Measurements from ENCODE around the gene KIAA1549.
"Not testable (repeated sequence)": the region's sequence is repeated elsewhere in the genome, so short reads cannot be mapped to it uniquely, and the experiment has no call there.

KIAA1549 gene

DNA sequence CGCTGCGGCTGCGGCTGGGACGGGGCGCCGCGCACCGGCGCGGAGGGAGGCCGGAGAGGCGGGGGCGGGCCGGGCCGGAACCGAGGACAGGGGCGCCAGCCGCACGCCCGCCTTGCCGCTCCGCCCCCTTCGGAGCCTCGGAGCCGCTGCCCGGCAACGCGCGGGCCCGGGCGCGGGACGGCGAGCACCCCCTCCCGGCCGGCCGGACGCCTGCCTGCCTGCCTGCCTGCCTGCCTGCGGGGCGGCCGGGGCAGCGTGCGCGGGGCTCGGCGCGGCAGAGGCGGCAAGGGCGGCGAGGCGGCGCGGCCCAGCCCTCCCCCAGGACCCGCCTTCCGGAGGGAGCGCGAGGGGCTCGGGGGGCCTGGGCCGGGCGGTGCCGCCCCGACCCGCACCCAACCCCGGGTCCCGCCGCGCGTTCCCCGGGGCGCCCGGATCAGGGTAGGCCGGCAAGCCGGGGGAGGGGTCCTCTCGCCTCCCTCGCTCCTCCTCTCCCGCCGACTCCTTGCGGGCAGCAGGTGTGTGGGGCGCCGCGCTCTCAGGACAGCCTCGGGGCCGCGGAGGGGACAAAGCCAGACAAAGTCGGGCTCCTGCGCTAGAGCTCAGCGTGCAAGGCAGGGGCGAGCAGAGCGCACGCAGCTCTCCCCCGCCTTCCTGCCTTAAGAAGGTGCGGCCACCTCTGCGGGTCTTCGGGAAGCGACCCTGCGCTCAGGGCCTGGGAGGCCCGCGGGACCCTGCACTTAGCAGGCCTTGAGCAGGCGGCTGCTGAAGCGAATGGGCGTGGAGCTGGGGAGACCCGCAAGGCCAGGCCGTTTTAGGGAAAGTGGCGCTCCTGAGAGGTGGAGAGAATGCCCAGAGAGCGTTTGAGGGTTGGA, at the start of gene KIAA1549:
KIAA1549 (minus strand) TSS at position 58 of the 872 bp plus-strand sequence. CDS start 120 bp downstream, outside the sequence.
- in situ Hi-C loops (cut with MboI; ENCODE audit: low sequenced_read_pairs), result no loop called here

DNA sequence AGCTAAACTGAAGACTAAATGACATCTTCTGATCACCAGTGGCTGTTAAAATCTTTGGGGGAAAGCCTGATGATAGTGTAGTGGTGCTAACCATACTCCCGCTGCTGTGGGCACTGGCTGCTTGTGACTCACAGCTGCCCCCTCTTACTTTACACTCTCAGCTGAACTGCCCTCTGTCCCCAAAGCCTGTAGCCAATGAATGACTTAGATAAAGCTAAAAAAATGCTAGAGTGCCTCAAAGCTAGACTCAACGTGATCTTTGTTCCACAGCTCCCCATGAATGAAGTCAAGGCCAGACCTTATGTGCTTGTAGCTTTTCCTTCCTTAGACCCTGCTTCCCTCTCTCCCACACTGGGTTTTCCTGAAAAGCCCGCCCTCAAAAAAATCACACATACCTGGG, 48.2 kb upstream of the KIAA1549 start:
- in situ Hi-C loops (cut with MboI; ENCODE audit: low sequenced_read_pairs), result no loop called here

DNA sequence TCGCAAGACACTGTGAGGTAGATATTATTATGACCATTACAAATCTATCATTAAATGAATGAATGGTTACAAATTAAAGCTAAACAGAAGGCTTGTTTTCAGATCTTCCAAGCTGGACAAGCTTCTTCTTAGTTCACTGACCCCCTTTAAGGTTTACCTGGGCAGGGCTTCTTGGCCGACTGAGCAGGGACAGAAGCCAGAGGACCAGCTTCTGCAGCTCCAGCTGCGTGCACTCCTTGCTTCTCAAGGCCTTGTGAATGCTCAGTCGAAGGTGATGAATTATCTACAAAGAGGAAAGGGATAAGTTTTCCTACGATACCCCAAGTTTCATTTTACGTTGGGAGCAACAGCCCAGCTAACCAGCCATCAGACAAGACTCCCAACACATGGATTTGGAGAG, 45.4 kb upstream of the KIAA1549 start:
- in situ Hi-C loops (cut with MboI; ENCODE audit: low sequenced_read_pairs), result no loop called here

DNA sequence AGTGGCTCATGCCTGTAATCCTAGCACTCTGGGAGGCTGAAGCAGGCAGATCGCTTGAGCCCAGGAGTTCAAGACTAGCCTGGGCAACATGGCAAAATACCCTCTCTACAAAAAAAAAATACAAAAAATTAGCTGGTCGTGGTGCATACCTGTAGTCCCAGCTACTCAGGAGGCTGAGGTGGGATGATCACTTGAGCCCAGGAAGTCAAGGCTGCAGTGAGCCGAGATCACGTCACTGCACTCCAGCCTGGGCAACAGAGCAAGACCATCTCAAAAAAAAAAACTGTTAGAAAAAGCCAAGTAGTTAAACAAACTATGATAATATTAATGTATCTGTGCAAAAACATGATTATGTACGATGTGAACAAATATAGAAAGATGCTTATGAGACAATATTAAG, 44.7 kb upstream of the KIAA1549 start:
- in situ Hi-C loops (cut with MboI; ENCODE audit: low sequenced_read_pairs), result not testable (repeated sequence)

DNA sequence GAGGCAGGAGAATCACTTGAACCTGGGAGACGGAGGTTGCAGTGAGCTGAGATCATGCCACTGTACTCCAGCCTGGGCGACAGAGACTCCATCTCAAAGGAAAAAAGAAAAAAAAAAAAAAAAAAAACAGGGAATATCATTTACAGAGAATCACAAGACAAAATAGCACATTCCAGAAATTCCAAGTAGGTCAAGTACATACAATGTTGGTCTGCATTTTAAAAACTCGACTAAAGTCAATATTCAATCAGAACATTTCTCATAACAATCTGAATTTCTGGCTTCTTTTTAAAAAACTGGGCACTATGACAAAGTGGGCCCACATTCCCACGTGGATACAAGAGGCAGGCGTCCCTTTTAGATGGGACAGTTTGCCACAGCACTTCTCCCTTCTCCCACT, 41.9 kb upstream of the KIAA1549 start:
- in situ Hi-C loops (cut with MboI; ENCODE audit: low sequenced_read_pairs), result no loop called here

DNA sequence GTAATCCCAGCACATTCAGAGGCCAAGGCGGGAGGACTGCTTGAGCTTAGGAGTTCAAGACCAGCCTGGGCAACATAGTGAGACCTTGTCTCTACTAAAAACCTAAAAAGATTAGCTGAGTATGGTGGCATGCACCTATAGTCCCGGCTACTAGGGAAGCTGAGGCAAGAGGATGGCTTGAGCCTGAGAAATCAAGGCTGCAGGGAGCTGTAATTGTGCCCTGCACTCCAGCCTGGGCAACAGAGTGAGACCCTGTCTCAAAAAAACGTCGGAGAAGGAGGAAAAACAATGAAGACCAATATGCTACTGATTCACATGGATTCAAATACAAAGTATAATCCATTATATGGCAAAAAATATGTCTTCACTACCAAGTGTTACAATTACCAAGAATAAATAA, 41.1 kb upstream of the KIAA1549 start:
- in situ Hi-C loops (cut with MboI; ENCODE audit: low sequenced_read_pairs), result no loop called here

DNA sequence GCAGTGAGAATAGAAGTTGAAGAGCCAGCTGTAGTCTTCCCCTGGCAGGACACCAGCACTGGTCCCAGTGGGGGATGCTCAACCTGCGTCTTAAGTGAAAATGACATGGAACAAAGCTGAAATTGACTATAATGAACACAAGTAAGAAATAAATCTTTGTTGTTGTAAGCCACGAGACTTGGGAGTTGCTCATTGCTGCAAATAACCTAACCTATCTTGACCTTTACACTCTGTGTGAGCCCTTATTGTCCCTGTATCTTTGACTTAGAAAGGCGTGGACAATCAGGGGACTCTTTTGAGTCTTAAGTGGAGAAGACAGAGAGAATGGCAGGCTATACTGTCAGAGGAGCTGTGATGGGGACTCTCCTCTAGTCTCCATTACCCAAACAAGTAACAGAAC, 37.7 kb upstream of the KIAA1549 start:
- in situ Hi-C loops (cut with MboI; ENCODE audit: low sequenced_read_pairs), result no loop called here

DNA sequence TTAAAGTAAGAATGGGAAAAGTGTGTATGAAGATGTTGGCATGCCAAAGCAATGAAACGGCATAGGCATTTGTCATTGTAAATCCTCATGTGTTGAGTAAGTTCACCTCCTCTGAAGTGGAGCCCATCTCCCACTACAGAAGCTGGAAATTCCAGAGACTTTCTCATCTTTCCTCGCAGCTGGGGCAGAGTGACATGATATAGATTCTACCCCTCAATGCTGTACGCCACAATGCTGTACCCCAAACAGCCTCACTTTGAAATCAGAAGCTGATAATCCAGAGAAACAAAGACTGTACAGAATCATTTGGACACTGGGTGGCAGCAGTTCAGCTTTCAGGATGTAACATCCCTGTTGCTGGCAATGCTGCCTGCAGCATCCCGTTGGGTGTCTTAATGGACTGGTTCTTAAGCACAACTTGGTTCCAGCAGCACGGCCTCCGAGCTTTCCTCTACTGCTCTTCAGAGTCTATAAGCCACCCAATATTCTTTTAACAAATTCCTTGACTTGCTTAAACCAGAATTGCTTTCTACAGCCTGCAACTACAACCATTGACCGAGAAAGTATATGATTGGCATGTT, 35.8 kb upstream of the KIAA1549 start:
- in situ Hi-C loops (cut with MboI; ENCODE audit: low sequenced_read_pairs), result no loop called here

DNA sequence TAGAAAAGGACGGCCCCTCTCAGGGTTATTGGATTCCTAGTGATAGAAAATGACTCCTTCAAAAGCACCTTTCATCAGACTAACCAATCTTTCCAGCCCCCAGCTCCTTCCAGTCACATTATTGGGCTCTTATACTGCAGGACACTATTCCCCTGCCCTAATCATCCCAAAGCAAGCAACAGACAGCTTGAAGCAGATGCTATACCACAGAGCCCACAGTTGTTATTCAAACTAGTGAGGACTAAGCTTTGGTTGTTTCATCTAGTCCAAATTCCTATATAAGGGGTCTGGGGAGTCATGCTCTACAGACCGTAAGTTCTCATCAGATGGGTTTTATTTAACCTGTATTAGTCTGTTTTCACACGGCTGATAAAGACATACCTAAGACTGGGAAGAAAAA, 30.2 kb upstream of the KIAA1549 start:
- in situ Hi-C loops (cut with MboI; ENCODE audit: low sequenced_read_pairs), result no loop called here

DNA sequence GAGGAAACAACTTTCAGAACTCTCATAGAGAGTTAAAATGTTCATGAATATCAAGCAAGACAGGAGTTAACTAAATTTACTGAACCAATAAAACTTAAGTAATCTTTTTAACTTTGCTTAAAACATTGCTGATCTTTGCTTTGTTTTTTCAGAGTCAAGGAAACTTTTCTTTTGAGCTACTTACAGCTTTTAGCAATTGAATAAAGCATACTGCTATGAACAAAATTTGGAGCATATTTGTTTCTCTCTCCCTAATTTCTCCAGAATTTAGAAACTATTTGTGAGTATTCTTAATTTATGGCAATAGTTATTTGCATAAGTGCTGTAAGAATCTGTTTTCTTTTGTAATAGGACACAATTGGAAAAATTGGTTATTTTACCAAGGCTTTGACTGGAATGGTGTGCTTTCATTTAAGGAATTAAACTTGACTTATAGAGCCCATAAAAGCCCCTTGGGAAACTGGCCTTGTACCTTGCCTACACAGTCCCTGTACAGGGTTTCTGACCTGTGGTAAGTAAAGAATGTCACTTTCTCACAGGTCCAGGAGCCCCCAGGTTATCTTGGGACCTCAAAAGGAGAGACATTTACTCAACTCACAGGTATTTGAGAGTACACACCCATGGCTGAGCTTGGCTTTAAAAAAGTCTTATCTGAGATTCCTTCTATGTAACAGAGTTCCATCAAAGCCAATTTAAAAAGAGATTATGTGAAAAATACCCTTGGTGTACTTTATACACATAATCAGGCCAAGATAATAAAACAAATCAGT, 23.3 kb upstream of the KIAA1549 start:
- in situ Hi-C loops (cut with MboI; ENCODE audit: low sequenced_read_pairs), result no loop called here

DNA sequence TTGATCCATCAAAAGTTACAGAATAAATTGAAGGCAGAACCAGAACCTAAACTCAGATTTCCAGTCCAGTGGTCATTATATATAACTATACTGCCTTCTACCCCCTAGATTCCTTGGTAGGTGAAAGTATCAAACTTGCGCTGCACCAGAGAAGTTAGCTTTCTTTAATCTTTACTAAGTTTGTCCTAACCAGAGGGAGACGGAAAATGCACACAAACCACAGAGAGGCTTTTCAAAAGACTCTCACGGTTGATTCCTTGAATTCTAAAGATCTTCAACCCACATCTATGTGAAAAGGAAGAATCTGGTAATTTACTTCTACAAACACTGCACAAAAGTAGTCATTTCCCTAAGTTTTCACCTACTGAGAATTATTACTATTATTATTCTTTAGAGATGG, 18.2 kb upstream of the KIAA1549 start:
- in situ Hi-C loops (cut with MboI; ENCODE audit: low sequenced_read_pairs), result no loop called here

DNA sequence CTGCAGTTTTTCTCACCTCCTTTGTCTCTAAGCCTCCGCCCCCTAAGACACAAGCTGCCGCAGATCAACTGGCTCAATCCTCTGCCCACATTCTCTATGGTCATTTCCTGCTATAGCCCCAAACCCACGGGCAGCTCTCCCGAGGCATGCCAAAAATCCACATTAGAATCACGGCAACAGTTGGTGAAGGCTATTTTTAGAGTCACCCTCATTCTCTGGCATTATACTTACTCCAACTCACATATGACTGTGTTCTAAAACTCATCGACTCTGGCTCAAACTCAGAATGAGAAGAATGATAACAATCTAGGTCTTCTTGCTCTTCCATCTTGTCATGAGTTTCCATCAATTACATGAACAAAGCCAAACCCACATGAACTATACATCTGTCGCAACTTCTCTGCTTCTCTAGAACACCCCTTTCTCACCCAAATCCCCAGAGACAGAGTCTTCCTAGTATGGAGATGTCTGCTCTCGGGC, 10.9 kb upstream of the KIAA1549 start:
- in situ Hi-C loops (cut with MboI; ENCODE audit: low sequenced_read_pairs), result no loop called here

DNA sequence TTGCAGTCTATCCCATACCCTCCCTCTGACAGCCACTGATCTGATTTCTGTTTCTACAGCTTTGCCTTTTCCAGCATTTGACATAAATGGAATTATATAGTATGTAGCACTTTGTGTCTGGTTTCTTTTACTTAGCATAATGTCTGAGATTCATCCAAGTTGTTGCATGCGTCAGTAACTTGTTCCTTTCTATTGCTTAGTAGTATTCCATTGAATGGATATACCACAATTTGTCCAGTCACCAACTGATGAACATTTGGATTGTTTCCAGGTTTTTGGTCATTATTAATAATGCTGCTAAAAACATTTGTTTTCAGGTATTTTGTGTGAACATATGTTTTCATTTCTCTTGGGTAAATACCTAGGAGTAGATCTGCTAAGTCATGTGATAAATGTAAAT, 6.5 kb upstream of the KIAA1549 start:
- in situ Hi-C loops (cut with MboI; ENCODE audit: low sequenced_read_pairs), result no loop called here

DNA sequence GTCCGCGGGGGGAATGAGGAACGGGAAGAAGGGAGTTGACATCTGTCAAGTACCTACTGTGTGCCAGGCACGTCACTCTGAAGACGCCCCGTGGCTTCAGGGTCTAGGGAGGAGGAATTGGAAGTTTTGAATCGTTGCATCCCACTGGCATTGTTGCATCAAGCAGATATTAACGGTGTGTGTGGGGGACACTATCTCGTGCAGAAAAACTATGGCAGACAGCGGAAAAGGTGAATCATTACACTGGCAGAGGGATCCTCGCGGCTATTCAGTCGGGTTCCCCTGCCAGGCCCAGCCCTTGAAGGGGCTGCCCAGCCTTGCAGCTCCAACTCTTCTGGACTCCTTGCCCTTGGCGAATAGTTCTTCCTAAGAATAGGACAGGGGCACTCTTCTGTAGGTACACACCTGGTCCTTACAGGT, 1.0 kb upstream of the KIAA1549 start:
- in situ Hi-C loops (cut with MboI; ENCODE audit: low sequenced_read_pairs), result no loop called here

DNA sequence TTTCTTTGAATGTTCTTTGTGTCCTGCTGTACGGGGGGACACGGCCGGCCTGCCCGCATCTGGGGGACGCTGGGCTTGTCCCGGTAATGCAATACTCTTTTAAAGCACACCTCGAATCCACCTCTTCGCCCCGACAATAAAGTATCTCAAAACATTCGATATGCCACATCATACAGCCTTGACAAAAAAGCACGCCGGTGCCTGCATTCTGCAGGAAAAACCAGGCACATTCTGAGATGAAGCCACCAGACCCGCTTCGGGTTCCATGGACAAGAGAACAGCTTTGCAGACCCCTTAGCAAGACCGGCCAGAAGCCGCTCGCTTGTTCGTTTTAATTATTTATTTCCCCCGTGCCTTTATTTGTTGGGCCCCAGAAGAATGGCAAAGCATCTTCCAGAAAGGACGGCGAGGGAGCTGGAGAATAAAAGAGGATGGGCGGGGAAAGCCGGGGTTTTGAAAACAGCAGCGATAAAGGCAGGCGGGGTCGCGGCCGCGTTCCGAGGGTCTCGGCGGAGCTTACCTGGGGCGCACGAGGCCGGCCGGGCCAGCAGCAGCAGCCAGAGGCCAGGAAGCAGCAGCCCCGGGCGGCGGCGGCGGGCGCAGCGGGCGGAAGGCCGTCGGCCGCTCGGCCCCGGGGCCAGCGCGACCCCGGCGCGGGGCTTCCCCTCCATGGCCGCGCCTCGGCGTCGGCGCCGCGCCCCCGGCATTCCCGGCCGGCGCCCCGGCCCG, 462 bp downstream of the KIAA1549 start:
- in situ Hi-C loops (cut with MboI; ENCODE audit: low sequenced_read_pairs), result no loop called here

DNA sequence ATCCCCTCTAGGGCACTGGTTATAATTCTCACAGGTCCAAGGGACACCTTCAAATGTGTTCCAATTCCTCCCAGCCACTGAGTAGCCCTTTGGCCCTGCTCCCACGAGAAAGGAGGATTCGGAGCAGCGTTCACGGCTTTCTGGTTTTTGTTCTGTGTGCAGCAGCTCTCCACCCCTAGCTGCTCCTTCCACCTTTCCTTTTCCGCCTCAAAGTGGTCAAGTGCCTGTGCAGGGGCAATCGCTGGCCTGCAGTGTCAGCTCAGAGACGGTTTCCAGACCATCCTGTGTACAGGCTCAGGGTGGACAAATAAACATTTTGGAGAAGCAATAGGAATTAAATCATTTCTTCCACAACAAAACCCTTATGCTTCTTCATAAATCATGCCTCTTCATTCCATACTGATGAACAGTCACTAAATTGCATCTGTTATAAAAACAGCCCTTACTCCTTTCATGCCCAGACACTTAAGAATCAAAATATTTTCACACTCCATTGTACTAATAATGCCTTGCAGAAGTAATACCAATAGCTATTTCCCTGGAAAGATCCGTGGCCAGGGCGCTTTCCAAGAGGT, 1.1 kb downstream of the KIAA1549 start:
- in situ Hi-C loops (cut with MboI; ENCODE audit: low sequenced_read_pairs), result no loop called here

DNA sequence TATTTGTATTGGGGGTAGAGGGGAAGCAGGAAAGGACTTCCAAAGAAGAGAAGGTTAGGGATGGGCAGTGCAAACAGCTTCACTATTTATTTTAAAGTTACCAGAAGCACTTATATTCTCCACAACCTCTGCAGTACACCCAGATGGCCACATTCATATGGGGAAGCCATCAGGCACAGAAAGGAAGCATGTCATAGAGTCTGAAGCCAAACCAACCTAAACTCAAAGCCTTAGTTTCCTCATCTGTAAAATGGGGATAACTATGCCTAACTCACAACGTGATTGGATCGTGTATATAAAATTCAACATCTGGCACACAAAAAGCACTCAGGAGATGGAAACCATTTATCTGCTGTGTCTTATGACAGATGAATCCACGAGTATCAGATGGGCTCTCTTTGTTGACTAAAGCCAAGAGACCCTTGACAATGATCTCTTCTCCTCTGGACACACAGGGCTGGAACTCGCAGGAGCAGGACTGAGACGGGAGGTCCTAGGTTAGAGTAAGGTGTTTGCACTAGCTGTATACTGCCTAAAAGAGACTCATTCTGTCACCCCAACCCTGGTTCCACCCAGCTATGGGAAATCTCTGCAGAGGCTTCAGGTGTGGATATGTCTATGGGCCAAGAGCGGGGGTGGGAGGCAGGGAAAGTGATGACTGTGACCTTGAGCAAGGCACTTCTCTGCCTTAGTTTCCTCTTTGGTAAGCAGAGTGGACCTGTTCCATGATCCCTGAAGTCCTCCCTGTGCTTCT, 1.8 kb downstream of the KIAA1549 start:
- in situ Hi-C loops (cut with MboI; ENCODE audit: low sequenced_read_pairs), result no loop called here

DNA sequence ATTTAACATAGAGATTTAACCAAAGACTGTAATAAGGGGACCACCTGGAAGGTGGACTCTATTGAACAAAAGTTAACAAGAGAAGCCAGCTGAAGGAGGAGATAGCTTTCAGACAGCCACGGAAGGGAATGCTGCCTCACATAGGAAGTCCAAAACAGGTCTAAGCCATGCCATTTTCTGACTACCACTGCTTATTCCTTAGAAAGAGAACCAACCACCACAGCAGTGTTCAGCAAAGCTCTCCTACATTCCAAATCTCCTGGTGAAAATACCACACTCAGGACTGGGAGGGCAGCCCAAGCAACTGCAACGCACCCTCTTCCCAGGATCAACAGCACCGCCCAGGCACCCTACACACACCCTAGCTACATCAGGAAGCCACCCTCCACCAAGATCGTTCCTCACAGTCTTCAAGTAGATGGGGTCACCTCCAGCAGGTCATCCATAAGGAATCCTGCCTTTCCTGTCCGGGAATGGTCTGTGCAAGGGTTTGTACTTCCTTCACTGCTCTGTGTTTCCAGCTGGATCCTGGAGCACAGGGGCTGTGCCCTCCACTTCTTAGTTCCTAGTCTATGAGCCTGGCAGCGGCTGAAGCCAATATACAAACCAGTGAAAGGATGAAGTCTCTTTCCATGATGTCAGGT, 2.5 kb downstream of the KIAA1549 start:
- in situ Hi-C loops (cut with MboI; ENCODE audit: low sequenced_read_pairs), result no loop called here

DNA sequence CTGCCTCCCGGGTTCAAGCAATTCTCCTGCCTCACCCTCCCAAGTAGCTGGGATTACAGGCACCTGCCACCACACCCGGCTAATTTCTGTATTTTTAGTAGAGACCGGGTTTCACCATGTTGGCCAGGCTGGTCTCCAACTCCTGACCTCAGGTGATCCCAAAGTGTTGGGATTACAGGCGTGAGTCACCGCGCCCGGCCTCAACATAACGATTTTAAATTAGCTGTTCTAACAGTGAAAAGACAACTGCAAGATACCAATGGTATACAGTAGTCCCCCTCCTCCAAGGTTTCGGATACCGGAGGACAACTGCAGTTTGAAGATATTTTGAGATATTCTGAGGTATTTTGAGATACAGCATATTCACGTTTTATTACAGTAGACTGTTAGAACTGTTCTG, 5.0 kb downstream of the KIAA1549 start:
- in situ Hi-C loops (cut with MboI; ENCODE audit: low sequenced_read_pairs), result not testable (repeated sequence)
